ENCODE measurements around the gene PRXL2A.
"Not testable (repeated sequence)": the region's sequence is repeated elsewhere in the genome, so short reads cannot be mapped to it uniquely, and the experiment has no call there.

PRXL2A gene

DNA sequence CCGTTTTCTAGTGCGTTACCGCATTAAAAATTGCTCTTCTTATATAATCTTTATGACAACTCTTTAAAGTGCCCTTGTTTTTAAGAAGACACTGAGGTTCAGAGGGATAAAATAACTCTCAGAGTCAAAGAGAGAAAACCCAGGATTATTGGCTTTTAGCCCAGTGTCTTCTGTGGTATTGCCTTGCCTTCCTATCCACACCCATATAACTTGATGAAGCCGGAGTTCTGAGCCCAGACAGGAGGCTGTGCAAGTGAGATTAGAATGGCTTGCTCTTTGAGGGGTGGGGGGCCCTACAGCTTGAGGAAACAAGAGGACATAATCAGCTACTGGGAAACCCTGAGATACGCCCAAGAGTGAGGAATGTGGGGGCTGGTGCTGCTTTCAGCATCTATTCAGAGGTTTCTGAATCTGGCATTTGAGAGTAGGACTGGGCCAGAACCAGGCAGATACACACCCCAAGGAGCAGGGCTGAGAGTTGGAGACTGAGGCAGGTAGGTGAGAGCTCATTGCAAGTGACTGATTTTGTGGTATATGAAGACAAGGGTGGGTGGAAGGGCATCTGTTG is 2.3 kb downstream of the PRXL2A start:
- no peak for DNase-seq (ENCODE audit: low read depth in 2 of 2, low spot score in 1 of 2)

DNA sequence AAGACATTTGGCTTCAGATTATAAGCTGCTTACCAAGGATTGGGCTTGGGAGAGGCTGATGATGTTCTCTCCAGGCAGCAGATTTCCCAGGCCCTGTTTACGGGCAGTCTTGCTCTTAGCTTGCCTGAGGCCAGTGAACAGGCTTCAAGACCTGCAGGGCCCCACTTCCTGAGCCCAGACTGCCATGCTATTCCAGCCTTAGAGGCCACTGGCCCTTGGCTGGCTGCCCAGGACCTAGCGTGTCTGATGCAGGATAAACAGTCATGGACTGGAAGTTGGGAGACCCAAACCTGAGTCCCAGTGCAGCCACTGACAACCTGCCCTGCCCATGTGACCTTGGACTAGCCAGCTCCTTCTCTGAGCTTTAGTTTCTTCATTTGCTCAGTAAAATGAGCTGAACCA is 2.9 kb downstream of the PRXL2A start:
- DNase-seq (ENCODE audit: low read depth in 2 of 2, low spot score in 1 of 2): no peak

DNA sequence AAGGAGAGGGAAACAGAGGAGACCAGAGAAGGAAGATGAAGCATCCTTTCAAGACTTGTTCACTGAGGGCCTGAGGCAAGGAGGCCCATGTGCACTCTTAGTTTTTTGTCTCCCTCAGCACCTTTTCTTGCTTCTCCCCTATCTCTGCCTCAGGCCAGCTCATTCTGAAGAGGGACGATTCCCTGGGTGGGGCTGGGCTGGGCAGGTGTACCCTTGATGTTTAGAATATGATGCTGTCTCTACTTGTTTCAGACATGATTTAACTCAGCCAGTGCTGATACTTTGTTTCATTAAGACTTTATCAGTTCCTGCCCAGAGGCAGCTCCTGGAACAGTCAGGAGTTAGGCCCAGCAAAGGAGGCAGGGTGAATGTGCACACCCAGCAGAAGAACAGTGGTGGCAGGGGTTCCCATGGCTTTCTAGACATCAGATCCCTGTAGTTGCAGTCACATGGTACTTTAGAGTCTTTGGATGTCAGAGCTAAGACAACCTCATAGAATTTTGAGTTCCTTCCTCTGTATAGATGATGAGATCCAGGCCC is 3.4 kb downstream of the PRXL2A start:
- DNase-seq (ENCODE audit: low read depth in 2 of 2, low spot score in 1 of 2): no peak

DNA sequence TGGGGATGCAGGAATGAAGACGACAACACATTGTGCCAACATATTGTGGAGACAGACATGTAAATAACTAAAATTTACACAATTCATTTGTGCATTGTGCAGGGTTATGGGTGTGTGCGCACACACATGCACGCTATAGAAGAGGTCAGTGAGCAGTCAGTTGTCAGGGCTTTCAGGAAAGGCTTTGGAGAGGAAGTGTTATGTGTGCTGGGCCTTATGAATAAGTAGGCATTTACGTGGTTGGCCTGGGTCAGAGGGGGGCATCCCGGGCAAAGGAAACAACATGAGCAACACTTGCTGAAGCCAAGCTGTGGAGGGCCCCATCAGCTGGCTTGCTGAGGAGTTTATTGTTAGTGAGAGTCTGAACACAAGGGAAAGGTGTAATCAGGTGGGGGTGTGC is 4.1 kb downstream of the PRXL2A start:
- DNase-seq (ENCODE audit: low read depth in 2 of 2, low spot score in 1 of 2): no peak

DNA sequence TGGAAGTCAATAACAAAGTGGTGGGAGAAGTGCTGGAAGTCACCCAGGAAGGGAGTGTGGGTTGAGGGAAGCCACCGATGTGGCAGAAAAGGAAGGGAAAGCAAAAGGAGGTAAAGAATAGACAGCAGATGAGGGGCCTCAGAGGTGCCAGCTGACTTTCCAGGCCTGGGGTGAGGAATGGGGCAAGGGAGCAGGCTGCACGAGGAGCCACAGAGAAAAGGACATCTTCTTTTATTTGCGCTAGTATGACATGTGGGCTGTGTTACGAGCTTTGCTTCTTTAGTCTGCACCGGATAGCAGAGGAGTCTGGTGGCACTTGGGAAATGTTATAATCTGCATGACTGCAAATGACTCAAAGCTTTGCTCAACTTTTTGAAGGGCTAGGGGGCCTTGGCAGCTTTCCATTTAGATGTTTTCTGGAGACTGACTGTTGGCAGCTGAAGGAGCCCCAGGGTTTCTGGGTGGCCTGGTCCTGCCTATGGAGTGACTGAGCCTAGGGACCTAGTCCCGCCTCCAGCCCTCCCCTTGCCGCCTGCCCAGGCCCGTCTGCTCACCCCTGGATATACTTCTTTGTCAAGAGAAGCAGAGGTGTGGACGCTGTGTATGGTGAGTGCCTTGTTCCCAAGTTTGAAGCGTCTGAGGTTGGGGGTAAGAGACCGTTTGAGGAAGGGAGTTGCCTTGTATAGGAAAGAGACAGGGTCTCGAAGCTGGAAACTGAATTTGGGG is 5.1 kb downstream of the PRXL2A start:
- DNase-seq (ENCODE audit: low read depth in 2 of 2, low spot score in 1 of 2): no peak

DNA sequence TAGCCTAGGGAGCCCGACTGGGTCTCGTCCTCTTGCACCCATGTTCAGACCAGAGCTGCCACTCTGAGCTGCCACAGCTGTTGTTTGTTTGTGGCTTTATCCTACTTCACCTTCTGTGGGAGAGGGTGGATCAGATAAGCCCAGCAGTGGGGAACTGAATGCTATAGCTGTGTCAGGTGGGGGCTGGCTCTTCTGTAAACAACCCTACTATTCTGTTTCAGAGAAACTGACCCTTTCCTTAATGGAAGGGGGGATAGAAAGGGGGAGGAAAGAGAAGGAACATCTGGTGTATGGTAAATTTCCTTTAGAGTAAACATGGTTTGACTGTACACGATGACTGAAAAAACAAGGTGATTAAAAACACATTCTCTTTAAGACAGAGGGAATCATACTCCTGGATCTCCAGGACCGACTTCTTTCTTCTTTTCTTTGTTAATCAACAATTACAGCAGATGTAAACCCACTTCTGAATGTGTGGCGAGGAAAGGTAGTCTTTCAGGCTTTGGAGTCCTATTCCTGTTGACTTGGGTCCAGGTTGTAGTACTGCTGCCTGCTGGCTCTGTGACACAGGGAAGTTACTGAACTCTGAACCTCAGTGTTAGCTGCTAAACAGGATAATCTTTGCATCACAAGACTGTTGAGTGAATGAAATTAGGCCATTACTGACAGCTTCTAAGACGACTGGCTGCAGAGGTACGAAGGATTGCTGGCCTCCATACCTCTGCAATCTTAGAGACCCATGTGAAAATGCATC is 6.0 kb downstream of the PRXL2A start:
- no peak for DNase-seq (ENCODE audit: low read depth in 2 of 2, low spot score in 1 of 2)

DNA sequence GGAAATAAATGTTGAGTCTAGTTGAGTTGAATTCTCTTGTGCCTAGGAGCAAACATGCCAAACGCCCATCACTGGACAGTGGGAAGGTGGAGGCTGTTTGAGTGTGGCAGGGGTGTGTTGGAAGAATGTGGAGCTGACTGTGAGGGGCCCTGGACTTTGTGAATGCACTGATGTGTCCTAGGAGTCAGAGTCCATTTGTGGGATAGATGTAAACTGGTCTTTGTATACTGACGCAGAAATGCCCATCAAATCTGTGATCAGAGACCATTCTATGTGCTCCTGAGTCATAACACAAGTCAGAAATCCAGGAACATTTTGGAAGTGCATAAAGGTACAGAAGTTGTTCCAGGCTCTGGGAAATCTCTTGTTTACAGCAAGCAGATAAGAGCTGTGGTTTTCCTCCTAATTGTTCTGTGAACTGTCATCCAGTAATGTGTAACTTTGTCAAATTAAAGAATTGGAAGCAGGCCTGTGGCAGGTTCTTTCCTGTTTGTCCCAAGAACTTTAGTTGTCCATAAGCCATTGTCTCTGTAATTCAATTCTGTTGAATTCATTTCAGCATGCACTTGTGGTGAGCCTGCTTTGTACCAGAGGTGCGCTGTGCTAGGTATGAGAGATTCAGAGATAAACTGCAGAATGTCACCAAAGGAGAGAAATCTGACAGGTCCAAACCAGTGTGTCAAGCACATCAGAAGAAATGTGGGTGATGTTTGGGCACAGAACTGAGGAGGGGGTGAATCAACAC is 7.6 kb downstream of the PRXL2A start:
- DNase-seq (ENCODE audit: low read depth in 2 of 2, low spot score in 1 of 2): no peak

DNA sequence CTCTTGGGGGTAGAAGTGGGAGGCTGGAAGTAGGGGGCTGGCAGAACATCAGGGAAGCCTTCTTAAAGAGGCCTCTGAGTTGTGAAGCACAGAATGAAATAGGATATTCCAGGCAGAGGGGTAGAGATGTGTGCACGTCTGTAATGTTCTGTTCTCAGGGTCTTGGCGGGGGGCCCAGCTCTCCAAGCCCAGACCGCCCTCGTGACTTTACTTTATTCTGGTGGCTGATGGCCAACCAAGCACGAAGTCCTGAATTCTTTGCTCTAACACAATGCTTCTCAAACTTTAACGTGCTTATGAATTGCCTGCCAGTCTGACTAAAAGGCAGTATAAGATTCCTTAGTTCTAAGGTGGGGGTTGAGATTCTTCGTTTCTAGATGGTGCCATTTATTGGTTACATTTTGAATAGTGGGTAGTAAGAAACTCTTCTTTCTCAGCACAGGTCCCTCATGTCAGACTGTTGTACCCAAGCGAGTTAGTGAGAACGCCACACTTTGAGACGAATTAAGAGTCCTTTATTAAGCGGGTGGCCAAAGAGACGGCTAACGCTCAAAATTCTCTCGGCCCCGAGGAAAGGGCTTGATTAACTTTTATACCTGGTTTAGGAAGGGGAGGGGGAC is 8.2 kb downstream of the PRXL2A start:
- DNase-seq (ENCODE audit: low read depth in 2 of 2, low spot score in 1 of 2): no peak

DNA sequence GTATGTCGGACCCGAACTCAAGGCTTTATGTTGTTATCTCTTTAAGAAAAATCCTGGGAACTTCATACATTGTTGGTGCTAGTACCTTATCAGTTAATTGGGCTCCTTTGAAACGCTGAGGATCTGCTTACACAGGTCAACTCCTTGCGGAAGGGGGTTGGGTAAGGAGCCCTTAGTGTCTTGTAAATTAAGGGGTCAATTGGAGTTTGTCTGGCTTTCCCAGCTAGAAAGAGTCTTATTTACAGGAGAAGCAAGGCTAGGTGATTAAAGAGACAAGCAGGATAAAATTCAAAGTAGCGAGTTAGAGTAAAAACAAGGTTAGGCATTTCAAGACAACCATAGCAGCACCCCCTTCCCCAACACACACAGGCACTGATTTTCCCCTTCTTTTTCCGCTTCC is 8.9 kb downstream of the PRXL2A start:
- not testable (repeated sequence) for DNase-seq (ENCODE audit: low read depth in 2 of 2, low spot score in 1 of 2)

DNA sequence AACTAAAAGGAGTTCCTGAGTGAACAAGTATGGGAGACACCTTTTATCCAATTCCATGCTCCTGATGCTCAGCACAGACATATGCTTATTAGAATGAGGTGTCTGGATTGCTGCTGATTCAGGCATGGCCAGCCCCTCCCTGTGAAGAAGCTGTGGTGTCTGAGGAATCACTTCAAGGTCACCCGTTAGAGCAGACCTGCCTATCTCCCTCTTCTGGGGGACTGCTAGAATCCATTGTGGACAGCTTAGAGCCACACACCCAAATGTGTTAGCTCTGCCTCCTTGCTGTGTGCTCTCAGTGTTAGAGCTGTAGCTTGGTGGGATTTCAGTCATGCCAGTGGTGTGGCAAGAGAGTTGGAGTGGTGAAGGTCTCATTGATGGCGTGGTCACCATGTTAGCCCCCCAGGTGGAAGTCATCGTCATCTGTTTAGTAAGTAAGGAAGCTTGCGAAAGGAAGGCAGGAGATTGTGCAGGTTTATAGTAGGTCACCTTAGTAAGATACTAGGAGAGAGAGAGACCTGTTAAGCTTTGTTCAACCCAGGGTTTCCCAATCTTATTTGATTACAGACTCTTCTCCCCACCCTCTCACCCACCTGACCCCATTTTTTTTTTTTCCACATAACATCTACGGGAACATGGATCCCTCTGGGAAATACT is 12.8 kb downstream of the PRXL2A start:
- DNase-seq (ENCODE audit: low read depth in 2 of 2, low spot score in 1 of 2): no peak

DNA sequence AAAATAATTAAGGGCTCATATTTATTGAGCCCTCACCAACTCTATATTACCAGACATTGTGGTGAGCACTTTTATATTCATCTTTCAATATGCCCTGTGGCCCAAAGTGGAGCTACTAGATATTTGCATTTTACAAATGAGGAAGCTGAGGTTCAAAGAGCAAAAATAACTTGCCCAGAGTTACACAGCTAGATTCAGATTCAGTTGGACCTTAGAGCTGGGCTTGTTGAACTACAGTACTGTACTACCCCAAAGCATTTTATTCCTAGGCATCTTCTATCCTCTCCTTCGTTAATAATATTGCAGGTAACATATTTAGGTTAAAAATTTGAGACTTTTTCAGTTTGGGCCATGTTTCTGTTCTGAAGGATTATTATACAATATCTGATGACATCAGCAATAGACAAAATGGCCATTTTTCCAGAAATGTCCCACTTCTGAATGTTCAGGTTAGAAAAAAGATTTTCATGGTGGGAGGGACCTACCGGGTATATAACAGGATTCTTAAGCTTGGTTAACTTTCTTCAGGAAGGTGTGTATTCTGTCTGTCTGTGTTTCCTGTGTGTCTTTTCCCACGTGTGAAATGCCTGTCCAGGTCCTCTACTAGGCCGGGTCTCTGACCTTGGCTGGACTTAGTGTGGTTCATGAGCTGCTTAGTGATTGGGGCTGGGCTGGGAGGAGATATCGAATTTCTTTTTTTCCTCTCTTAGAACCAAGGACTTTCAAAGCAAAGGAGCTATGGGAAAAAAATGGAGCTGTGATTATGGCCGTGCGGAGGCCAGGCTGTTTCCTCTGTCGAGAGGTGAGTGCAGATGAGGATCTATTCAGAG is 13.6 kb downstream of the PRXL2A start:
- no peak for DNase-seq (ENCODE audit: low read depth in 2 of 2, low spot score in 1 of 2)

DNA sequence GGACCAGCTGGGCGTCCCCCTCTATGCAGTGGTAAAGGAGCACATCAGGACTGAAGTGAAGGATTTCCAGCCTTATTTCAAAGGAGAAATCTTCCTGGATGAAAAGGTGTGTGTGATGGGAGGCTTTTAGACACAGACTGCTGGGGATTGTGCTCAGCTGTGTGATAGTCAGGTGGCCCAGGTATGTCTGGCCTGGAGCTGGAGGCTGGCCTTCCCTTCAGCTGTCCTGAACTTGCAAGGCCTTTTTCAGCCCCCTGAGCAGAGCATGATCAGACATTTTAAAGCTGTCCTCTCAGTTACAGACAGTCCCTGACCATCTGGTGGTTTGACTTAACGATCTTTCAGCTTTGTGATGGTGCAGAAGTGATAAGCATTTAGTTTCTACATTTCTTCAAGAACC is 17.6 kb downstream of the PRXL2A start:
- DNase-seq (ENCODE audit: low read depth in 2 of 2, low spot score in 1 of 2): no peak

DNA sequence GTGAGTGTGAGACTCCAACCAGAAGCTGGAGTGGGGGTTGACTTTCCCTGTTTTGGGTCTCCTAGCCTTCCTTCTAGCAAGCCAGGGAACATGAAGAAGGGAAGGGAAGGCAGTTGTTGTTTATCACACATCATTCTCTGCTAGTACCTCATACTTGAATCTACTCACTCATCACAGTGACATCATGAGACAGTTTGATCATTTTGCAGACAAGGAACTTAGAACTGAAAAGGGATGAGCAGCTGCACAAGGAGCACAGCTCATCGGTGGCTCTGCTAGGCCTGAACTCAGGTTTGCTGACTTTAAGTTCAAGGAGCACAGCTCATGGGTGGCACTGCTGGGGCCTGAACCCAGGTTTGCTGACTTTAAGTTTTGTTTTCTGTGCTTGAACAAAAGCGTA is 19.2 kb downstream of the PRXL2A start:
- DNase-seq (ENCODE audit: low read depth in 2 of 2, low spot score in 1 of 2): no peak

DNA sequence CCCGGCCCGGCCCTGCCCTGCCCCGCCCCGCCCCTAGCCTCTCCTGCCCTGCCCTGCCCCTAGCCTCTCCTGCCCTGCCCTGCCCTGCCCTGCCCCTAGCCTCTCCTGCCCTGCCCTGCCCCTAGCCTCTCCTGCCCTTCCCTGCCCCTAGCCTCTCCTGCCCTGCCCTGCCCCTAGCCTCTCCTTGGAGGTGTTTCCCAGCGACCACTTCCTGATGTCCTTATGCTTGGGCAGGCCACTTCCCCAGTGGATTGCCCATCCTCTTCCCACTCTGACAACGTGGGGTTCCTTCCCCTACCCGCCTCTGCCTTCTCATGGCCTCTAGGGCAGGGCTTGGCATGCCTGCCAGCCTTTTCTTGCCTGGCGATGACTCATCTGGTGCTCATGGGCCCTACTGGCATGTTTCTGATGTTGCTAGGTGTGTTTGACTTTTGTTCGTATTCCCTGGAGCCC is 21.2 kb downstream of the PRXL2A start:
- no peak for DNase-seq (ENCODE audit: low read depth in 2 of 2, low spot score in 1 of 2)

DNA sequence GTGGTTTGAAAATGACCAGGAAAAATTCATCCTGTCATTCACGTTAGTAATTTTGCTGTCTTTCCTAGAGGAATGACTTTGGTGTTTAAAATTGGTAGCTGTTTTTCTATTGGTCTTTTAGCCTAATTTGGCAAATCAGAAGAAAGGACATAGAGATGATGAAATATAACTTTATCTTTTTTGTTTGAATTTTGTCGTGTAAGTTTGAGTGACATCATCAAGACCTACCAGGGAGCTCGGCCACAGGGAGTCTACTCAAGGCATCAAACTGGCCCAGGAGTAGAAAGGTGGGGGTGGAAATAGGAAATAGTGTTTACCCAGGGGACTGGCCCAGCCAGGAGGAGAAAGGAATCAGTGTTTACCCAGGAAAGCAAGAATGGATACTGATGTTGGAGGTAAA is 24.8 kb downstream of the PRXL2A start:
- no peak for DNase-seq (ENCODE audit: low read depth in 2 of 2, low spot score in 1 of 2)

DNA sequence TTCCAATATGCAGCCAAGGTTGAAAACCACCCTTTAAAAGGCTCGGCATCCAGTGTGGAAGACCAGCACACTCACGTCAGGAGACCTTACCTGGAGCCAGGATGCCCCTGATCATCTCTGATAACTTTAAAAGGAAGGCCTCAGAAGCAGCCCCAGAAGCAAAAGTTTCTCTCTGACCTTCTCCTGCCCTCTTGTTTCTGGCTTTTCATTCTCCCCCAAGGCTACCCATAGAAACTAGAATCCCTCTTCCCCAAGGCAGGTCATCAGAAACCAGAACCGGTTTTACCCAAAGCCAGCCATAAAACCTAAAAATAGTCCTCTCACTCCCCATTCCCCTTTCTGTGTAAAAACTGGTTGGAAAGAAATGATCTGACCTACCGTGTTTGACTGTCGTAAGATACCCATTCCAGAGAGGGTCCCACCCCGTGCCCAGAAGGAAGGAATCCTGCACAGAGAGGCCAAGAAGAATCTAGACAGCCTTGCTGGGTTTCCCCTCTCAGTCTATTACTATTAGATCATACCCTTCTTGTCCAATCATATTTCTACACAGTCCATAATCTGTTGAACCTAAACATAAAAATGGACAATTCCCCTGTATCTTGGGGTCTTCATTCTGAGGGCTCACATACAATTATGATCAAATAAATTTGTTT is 28.2 kb downstream of the PRXL2A start:
- no peak for DNase-seq (ENCODE audit: low read depth in 2 of 2, low spot score in 1 of 2)

DNA sequence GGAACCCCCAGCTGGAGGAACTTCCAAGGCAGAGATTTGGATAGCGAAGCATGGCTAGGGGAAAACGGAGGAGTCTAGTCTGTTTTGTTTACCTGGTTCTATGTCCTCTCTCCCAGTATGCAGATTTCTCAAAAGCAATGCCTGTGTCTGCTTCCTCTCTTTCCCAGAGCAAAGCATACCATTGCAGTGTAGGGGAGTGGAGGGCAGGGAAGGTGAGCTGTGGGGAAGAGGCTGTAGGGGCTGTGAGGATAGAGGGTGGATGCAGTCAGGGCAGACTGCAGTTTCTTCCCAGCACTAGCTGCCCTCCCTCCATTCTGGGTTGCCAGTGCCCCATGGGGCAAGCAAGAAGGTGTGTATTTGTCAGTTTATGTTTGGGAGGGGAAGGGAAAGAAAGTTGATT is 28.9 kb downstream of the PRXL2A start:
- DNase-seq (ENCODE audit: low read depth in 2 of 2, low spot score in 1 of 2): no peak

DNA sequence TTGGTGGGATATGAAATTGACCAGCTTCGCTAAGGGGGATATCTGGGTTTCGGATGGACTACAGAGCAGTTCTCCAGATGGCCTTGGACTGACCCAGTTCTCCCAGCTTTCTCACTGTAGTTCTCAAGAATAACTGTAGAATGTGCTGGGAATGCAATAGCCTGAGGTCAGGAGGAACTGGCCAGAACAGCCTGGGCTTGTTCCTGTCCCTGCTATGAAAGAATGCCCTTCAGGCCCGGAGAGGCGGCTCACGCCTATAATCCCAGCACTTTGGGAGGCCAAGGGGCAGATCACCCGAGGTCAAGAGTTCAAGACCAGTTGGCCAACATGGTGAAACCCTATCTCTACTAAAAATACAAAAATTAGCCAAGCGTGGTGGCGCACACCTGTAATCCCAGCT is 33.5 kb downstream of the PRXL2A start:
- no peak for DNase-seq (ENCODE audit: low read depth in 2 of 2, low spot score in 1 of 2)

DNA sequence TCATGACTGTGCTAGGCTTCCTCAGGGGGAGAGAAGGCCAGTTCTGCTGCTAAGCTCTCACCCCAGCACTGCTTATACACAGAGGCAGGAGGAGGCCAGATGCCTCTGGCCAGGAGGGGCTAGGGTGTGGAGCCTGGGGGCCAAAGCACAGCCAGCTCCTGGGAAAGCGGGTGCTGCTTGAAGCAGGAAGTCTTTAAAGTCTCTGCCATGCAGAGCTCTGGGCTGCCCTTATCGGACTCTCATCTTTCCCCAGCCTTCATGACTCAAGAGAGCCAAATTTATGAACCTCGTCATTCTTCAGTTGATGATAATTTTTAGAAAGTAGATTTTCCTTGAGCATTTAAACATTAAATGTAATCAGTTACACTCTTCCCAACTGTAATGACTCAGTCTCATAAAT is 34.5 kb downstream of the PRXL2A start:
- no peak for DNase-seq (ENCODE audit: low read depth in 2 of 2, low spot score in 1 of 2)

All from stimulated activated CD8-positive, alpha-beta memory T cell treated with anti-CD3 and anti-CD28 coated beads, Interleukin-4, amount 100 ng/mL, for 4 hours (primary cell).